ENCODE measurements around the gene CDC7. TPM values are rescaled to one million over a fixed set of nuclear protein-coding genes. Genes with fewer than 3 reads are reported as not detected.

CDC7 gene
- total RNA-seq, 1 experiment from 2014 or later, result 16.1 TPM

DNA sequence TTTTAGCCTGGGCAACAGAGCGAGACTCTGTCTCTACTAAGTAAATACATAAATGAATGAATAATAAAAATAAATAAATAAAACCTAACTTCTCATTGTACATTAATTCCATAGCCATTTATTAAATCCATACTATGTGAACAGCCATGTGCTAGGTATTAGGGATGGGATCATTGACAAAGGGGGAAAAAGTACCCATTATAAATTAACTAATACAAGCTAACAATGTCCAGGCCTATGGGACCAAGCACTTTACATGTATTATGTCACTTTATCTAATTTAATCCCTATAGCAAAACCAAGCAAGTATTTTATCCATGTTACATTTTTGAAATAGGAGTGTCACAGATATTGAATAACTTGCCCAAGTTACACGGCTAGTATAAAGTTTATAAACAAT, 2.6 kb upstream of the CDC7 start:
- H3K4me1 ChIP-seq (ENCODE audit: low read length), result peaks cover 19% of the 10 kb centered on the region
- no peak overlapping the region for H3K4me2 ChIP-seq (ENCODE audit: low read depth, low read length, poor library complexity, severe bottlenecking)
- no peaks in the 10 kb centered on the region for H3K27me3 ChIP-seq (ENCODE audit: low read length)
- H3K9me2 ChIP-seq (replicated peaks; ENCODE audit: insufficient read depth, low read length), result no peaks in the 10 kb centered on the region
- peaks cover 23% of the 10 kb centered on the region for H3K79me2 ChIP-seq (ENCODE audit: low read length)
- no peak overlapping the region for H3K9ac ChIP-seq (ENCODE audit: low read length)
- H2AFZ ChIP-seq (ENCODE audit: low read length), result no peak overlapping the region
- no peak overlapping the region for H3K4me3 ChIP-seq (ENCODE audit: low read length)
- no peaks in the 10 kb centered on the region for H3K9me3 ChIP-seq (ENCODE audit: low read length)
- H4K20me1 ChIP-seq (ENCODE audit: insufficient read depth, low read depth, low read length), result no peaks in the 10 kb centered on the region
- no peak for DNase-seq
- no peak overlapping the region for H3K27ac ChIP-seq (ENCODE audit: low read length)
- no peaks in the 10 kb centered on the region; the same call in 1 of the 2 replicates for H3K36me3 ChIP-seq (ENCODE audit: insufficient read depth, low read length)

DNA sequence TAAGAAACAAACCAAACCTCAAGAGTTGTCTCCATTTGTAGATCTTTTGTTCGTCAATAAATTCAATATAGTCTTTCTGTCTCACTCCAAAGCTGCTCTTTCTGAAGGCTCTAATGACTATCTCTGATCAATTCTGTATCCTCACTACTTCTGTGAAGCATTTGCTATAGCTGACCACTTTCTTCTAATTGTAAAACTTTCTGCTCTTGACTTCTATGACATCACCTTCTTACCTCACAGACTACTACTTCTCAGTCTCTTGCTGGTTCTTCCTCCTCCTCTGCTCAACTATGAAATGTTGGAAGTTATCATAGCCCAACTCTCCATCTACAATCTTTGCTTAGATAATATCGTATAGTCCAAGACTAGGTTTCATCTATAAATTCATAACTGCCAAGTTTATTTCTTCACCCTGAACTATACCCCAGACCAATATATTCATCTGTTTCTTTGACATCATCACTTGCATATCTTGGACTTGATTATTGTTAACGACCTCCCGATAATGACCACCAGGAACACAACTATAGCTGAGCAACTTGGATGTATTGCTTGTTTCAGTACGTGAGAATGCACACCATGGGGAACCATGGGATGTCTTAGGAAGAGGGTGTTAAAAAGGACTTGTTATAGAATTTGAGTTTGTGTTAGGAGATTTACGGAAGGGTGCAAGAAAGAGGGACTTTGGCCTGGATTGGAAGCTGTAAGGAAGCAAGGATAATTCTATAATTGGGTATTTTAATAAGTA, 2.0 kb upstream of the CDC7 start:
- Histone ChIP-seq H3K36me3 (ENCODE audit: insufficient read depth, low read length) (no peaks in the 10 kb centered on the region; the same call in 1 of the 2 replicates), H3K4me1 (ENCODE audit: low read length) (peaks cover 26% of the 10 kb centered on the region), H3K9me3 (ENCODE audit: low read length) (no peaks in the 10 kb centered on the region), H3K4me2 (ENCODE audit: low read depth, low read length, poor library complexity, severe bottlenecking) (no peak overlapping the region), H3K9ac (ENCODE audit: low read length) (no peak overlapping the region), H3K27ac (ENCODE audit: low read length) (no peak overlapping the region), H3K79me2 (ENCODE audit: low read length) (peaks cover 29% of the 10 kb centered on the region), H2AFZ (ENCODE audit: low read length) (no peak overlapping the region), H3K27me3 (ENCODE audit: low read length) (no peaks in the 10 kb centered on the region), H4K20me1 (ENCODE audit: insufficient read depth, low read depth, low read length) (no peaks in the 10 kb centered on the region), H3K4me3 (ENCODE audit: low read length) (no peak overlapping the region), H3K9me2 (replicated peaks; ENCODE audit: insufficient read depth, low read length) (no peaks in the 10 kb centered on the region)
- DNase-seq, result no peak

DNA sequence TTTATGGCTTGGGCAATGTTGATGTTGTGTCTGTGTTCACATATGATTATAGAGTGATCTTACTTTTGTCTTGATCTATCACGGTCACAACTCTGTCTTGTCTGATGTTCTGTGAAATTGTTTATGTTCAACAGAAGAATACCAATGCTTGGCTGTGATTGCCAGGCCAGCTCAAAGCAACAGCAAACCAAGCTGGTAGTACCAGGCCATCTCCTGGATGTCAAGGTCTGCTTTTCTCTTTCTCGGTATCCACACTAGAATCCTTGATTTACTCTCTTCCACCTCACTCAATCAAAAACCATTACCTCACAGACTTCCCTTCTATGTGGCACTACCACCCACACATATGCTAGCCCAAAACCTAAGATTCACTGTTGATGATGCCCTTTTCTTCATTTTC, 1.3 kb upstream of the CDC7 start:
- H3K4me2 ChIP-seq (ENCODE audit: low read depth, low read length, poor library complexity, severe bottlenecking), result peak overlapping the region; percentile 86
- H3K4me1 ChIP-seq (ENCODE audit: low read length), result peaks cover 31% of the 10 kb centered on the region
- H3K9me2 ChIP-seq (replicated peaks; ENCODE audit: insufficient read depth, low read length), result no peaks in the 10 kb centered on the region
- no peaks in the 10 kb centered on the region; the same call in 1 of the 2 replicates for H3K36me3 ChIP-seq (ENCODE audit: insufficient read depth, low read length)
- no peak for DNase-seq
- no peaks in the 10 kb centered on the region for H4K20me1 ChIP-seq (ENCODE audit: insufficient read depth, low read depth, low read length)
- no peak overlapping the region for H3K4me3 ChIP-seq (ENCODE audit: low read length)
- no peaks in the 10 kb centered on the region for H3K9me3 ChIP-seq (ENCODE audit: low read length)
- H3K27me3 ChIP-seq (ENCODE audit: low read length), result no peaks in the 10 kb centered on the region
- no peak overlapping the region for H3K9ac ChIP-seq (ENCODE audit: low read length)
- H3K79me2 ChIP-seq (ENCODE audit: low read length), result peaks cover 36% of the 10 kb centered on the region
- no peak overlapping the region for H3K27ac ChIP-seq (ENCODE audit: low read length)
- H2AFZ ChIP-seq (ENCODE audit: low read length), result no peak overlapping the region

DNA sequence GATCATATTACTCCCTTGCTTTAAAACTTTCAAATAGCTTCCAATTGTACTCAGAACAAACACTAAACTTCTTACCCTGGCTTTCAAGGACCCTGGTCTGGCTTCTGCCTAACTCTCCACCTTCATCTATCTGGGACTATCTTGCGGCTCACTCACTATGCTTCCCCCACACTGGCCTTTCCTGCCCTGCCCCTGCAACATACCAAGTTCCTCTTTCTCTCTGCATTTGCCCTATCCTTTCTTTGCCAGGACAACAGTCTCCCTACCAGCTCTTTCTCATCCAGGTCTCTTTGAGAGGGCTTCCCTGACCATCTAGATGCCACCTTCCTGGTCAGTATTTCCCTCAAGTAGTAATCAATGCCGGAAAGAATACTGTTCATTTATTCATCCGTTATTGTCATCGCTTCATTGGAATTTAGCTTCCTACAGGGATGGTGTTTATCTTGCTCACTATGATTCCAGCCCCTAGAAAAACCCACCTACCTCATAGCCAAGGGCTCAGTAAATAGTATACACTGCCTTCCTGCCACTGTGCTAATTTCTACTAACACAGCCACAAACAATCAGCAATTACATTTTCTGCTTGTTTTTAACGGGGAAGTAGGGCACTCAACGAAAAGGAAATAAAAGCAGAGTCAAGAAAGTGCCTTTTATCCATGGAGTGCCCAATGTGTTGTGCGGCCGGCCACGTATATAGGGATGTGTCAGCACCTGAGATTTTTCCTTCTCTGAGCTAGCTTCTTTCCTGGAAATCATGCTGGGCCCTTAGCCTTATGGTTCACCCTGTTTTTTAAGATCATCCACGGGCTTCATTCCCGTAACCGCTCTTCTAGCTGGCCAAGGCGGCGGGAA, 521 bp upstream of the CDC7 start:
- no peak for DNase-seq
- Histone ChIP-seq H3K4me1 (ENCODE audit: low read length) (peaks cover 38% of the 10 kb centered on the region), H3K4me2 (ENCODE audit: low read depth, low read length, poor library complexity, severe bottlenecking) (peak overlapping the region; percentile 86), H3K27me3 (ENCODE audit: low read length) (no peaks in the 10 kb centered on the region), H3K9ac (ENCODE audit: low read length) (peak overlapping the region; percentile 96), H4K20me1 (ENCODE audit: insufficient read depth, low read depth, low read length) (no peaks in the 10 kb centered on the region), H3K27ac (ENCODE audit: low read length) (no peak overlapping the region; the same call in 1 of the 2 replicates), H3K4me3 (ENCODE audit: low read length) (peak overlapping the region; percentile 96), H2AFZ (ENCODE audit: low read length) (peak overlapping the region; percentile 84), H3K36me3 (ENCODE audit: insufficient read depth, low read length) (no peaks in the 10 kb centered on the region; the same call in 1 of the 2 replicates), H3K9me3 (ENCODE audit: low read length) (no peaks in the 10 kb centered on the region), H3K9me2 (replicated peaks; ENCODE audit: insufficient read depth, low read length) (no peaks in the 10 kb centered on the region), H3K79me2 (ENCODE audit: low read length) (peaks cover 44% of the 10 kb centered on the region)

DNA sequence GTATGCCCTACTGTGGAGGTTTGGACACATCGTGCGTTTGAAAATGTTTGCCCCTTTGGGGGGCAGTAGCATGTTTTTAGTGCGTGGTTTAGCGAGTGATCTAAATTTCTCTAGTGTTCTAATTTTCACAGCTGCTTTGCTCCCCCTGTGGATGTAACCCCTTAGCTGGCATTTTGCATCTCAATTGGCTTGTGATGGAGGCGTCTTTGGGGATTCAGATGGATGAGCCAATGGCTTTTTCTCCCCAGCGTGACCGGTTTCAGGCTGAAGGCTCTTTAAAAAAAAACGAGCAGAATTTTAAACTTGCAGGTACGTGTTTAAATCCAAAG, 836 bp downstream of the CDC7 start:
- H3K36me3 ChIP-seq (ENCODE audit: insufficient read depth, low read length), result no peaks in the 10 kb centered on the region; the same call in 1 of the 2 replicates
- peak overlapping the region; percentile 84; the same call in 1 of the 2 replicates for H2AFZ ChIP-seq (ENCODE audit: low read length)
- H3K27me3 ChIP-seq (ENCODE audit: low read length), result no peaks in the 10 kb centered on the region
- DNase-seq, result peak; percentile 87
- peaks cover 40% of the 10 kb centered on the region for H3K4me1 ChIP-seq (ENCODE audit: low read length)
- peak overlapping the region; percentile 77 for H3K27ac ChIP-seq (ENCODE audit: low read length)
- peak overlapping the region; percentile 86 for H3K4me2 ChIP-seq (ENCODE audit: low read depth, low read length, poor library complexity, severe bottlenecking)
- H3K79me2 ChIP-seq (ENCODE audit: low read length), result peaks cover 57% of the 10 kb centered on the region
- no peaks in the 10 kb centered on the region for H3K9me2 ChIP-seq (replicated peaks; ENCODE audit: insufficient read depth, low read length)
- H3K9ac ChIP-seq (ENCODE audit: low read length), result peak overlapping the region; percentile 96
- H3K4me3 ChIP-seq (ENCODE audit: low read length), result peak overlapping the region; percentile 96
- no peaks in the 10 kb centered on the region for H4K20me1 ChIP-seq (ENCODE audit: insufficient read depth, low read depth, low read length)
- H3K9me3 ChIP-seq (ENCODE audit: low read length), result no peaks in the 10 kb centered on the region

DNA sequence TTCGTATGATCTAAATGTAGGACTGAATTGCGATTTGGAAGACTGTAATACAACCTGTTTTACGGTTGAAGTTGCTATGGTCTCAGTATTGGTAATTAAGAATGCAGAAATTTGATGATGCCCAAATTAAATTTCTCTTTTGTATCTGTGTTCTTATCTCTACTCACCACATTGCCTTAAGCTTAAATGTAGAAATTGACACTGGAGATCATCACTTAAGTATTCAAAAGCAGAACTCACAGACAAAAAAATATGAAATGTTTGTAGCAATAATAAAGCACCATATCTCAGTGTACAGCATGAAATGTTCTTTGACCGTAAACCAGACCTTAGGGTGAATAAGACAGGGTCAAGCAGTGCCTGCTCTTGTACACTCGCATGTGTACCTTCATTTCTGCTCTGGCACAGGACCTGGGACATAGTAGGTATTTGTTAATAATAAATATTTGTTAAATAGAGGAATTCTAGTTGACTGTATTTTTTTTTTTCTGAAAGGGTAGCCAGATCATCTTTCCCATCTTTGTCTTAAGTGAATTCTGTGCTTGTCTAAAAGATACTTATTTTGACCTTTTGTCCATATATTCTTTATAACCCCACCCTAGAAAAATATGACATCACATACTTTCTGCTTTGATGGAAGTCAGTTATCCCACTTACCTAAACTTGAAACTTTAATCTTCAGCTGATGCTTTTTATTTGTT, 1.5 kb downstream of the CDC7 start:
- H3K79me2 ChIP-seq (ENCODE audit: low read length), result peaks cover 64% of the 10 kb centered on the region
- peak overlapping the region; percentile 96 for H3K9ac ChIP-seq (ENCODE audit: low read length)
- H3K9me3 ChIP-seq (ENCODE audit: low read length), result no peaks in the 10 kb centered on the region
- H3K36me3 ChIP-seq (ENCODE audit: insufficient read depth, low read length), result no peaks in the 10 kb centered on the region; the same call in 1 of the 2 replicates
- H3K9me2 ChIP-seq (replicated peaks; ENCODE audit: insufficient read depth, low read length), result no peaks in the 10 kb centered on the region
- peak overlapping the region; percentile 77 for H3K27ac ChIP-seq (ENCODE audit: low read length)
- no peak overlapping the region for H2AFZ ChIP-seq (ENCODE audit: low read length)
- peak; percentile 47 for DNase-seq
- H3K4me3 ChIP-seq (ENCODE audit: low read length), result peak overlapping the region; percentile 96
- no peaks in the 10 kb centered on the region for H4K20me1 ChIP-seq (ENCODE audit: insufficient read depth, low read depth, low read length)
- peaks cover 40% of the 10 kb centered on the region for H3K4me1 ChIP-seq (ENCODE audit: low read length)
- H3K27me3 ChIP-seq (ENCODE audit: low read length), result no peaks in the 10 kb centered on the region
- H3K4me2 ChIP-seq (ENCODE audit: low read depth, low read length, poor library complexity, severe bottlenecking), result peak overlapping the region; percentile 86

DNA sequence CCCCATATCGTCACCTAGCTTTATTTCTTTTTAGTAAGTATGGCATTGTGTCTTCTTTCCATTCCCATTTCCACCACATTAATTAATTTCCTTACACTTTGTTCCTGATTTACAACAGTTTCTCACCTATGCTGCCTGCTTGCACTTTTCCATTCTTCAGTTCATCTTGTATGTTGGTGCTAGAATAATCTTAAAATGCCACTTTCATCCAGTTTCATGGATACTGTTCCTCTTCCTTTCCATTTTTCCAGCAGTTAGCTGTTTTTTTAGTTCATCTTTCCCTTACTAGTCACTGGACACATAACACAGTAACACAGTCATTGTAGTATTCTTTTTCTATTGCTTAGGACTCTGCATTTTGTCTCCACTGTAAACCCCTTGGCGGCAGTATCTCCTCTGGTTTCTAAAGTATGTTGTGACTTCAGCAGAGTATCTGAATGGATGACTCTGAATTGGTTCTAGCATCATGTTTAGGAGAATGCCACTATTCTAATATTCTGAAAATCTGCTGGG, 2.1 kb downstream of the CDC7 start:
- H3K4me2 ChIP-seq (ENCODE audit: low read depth, low read length, poor library complexity, severe bottlenecking), result peak overlapping the region; percentile 86

More for the DNA sequence above, 2.1 kb downstream of the CDC7 start:
- Histone ChIP-seq H3K27ac (ENCODE audit: low read length) (peak overlapping the region; percentile 77; the same call in 1 of the 2 replicates), H2AFZ (ENCODE audit: low read length) (no peak overlapping the region), H3K79me2 (ENCODE audit: low read length) (peaks cover 69% of the 10 kb centered on the region), H3K36me3 (ENCODE audit: insufficient read depth, low read length) (no peaks in the 10 kb centered on the region; the same call in 1 of the 2 replicates), H3K27me3 (ENCODE audit: low read length) (no peaks in the 10 kb centered on the region), H3K9me2 (replicated peaks; ENCODE audit: insufficient read depth, low read length) (no peaks in the 10 kb centered on the region), H3K4me1 (ENCODE audit: low read length) (peaks cover 40% of the 10 kb centered on the region), H3K9ac (ENCODE audit: low read length) (peak overlapping the region; percentile 96), H4K20me1 (ENCODE audit: insufficient read depth, low read depth, low read length) (no peaks in the 10 kb centered on the region), H3K4me3 (ENCODE audit: low read length) (peak overlapping the region; percentile 96), H3K9me3 (ENCODE audit: low read length) (no peaks in the 10 kb centered on the region)
- peak; percentile 48 for DNase-seq

Data from Karpas-422 (cell line).